Panc1 (cell line): ENCODE results near the gene TPD52L1. TPM values are rescaled to one million over a fixed set of nuclear protein-coding genes. Genes with fewer than 3 reads are reported as not detected.

Experiments
- ATAC-seq: fragments of 200-7000 bp; cut with Tn5 transposase; 2 replicates; pipeline ENCODE4 v1.9.1; 2020; ENCODE audit warnings: mild to moderate bottlenecking, moderate library complexity
- BruUV-seq: library from RNA; stranded (reverse); fragments of 400-500 nt; replicated peaks from 2 replicates; lab custom pipeline; 2021; lab: Mats Ljungman, UMichigan
- CTCF ChIA-PET: fragments of 300-600 bp; sonication (Branson Sonifier 250); formaldehyde crosslinking; loops from one replicate; lab custom pipeline; 2022; ENCODE audit warnings: antibody characterized with exemption; lab: Charles Lee
- POLR2A ChIA-PET: fragments of 300-600 bp; sonication (Branson Sonifier 250); formaldehyde crosslinking; loops from one replicate; lab custom pipeline; 2022; ENCODE audit warnings: antibody characterized with exemption; lab: Charles Lee
- DNase-seq: peaks from one replicate; pipeline ENCODE4 v3.0.0-alpha.2; 2010; ENCODE audit warnings: low read depth, low spot score
- H3K27ac ChIP-seq: 2 replicates; pipeline ENCODE4 v1.5.1; 2011; ENCODE audit warnings: mild to moderate bottlenecking, low read length, inconsistent platforms
- H3K27me3 ChIP-seq: fragments of 200-500 bp; sonication (Bioruptor generic); 2 replicates; pipeline ENCODE4 v1.6.0; 2014; ENCODE audit warnings: low read length, inconsistent platforms; ENCODE audit not compliant: control insufficient read depth, insufficient read depth
- H3K36me3 ChIP-seq: fragments of 200-500 bp; sonication (Bioruptor generic); 2 replicates; pipeline ENCODE4 v1.5.1; 2014; ENCODE audit warnings: inconsistent platforms, mild to moderate bottlenecking, low read length, moderate library complexity; ENCODE audit not compliant: control insufficient read depth, insufficient read depth
- H3K4me1 ChIP-seq: 2 replicates; pipeline ENCODE4 v1.5.1; 2011; ENCODE audit warnings: inconsistent platforms, mild to moderate bottlenecking, low read length, moderate library complexity; ENCODE audit not compliant: control insufficient read depth, insufficient read depth
- H3K4me3 ChIP-seq, 2 experiments: 2 replicates each; pipeline ENCODE4 v1.5.1; 2011 to 2012; ENCODE audit warnings: low read depth in 2 of 2, low read length in 2 of 2, mild to moderate bottlenecking in 2 of 2, inconsistent platforms in 1 of 2, moderate library complexity in 1 of 2
- H3K9me3 ChIP-seq: fragments of 200-500 bp; sonication (Bioruptor generic); 2 replicates; pipeline ENCODE4 v1.5.1; 2014; ENCODE audit warnings: low read depth, mild to moderate bottlenecking, inconsistent platforms, low read length, moderate library complexity; ENCODE audit not compliant: control insufficient read depth, insufficient read depth
- CTCF ChIP-seq: fragments of 450-650 bp; IDR thresholded peaks from 2 replicates; pipeline ENCODE4 v1.5.1; 2017; ENCODE audit warnings: mild to moderate bottlenecking
- POLR2AphosphoS5 ChIP-seq: IDR thresholded peaks from 2 replicates; pipeline ENCODE4 v1.6.1; 2012; ENCODE audit warnings: mild to moderate bottlenecking, low read depth, low read length, moderate library complexity
- REST ChIP-seq, 2 experiments: IDR thresholded peaks; 2 replicates each; pipeline ENCODE4 v1.6.1; 2011 to 2012; ENCODE audit warnings: low read depth in 2 of 2, control low read depth in 1 of 2, low read length in 1 of 2, mild to moderate bottlenecking in 1 of 2, moderate library complexity in 1 of 2; ENCODE audit not compliant: insufficient read depth in 1 of 2
- SIN3A ChIP-seq: IDR thresholded peaks from 2 replicates; pipeline ENCODE4 v1.6.1; 2012; ENCODE audit warnings: low read depth, mild to moderate bottlenecking, low read length, moderate library complexity, borderline replicate concordance; ENCODE audit not compliant: insufficient read depth
- TCF7L2 ChIP-seq: IDR thresholded peaks from 2 replicates; pipeline ENCODE4 v1.6.1; 2011; ENCODE audit warnings: mild to moderate bottlenecking, low read depth, low read length, inconsistent platforms
- in situ Hi-C: cut with HindIII; loops from 2 replicates; pipeline ENCODE4 v1.10.0; 2016; ENCODE audit warnings: low sequenced_read_pairs, low pct_unique_long_range_greater_than_20kb
- intact Hi-C: fragments of 100-400 bp; cut with micrococcal nuclease; formaldehyde crosslinking; loops from one replicate; pipeline ENCODE4 v1.10.0; 2022; ENCODE audit not compliant: unreplicated experiment
- total RNA-seq: library from RNA; stranded (reverse); gene quantifications from one replicate; pipeline ENCODE4 v1.2.1, GENCODE V29; 2021; ENCODE audit not compliant: unreplicated experiment

TPD52L1 gene
- total RNA-seq, 1 experiment from 2014 or later: 2.9 TPM

GRCh38 chr6:125183391-125183790 is 29.8 kb downstream of the TPD52L1 start:
- in situ Hi-C loops (no loop called here), intact Hi-C loops (no loop called here)
- no peak for TF ChIP-seq POLR2AphosphoS5
- no peak for TF ChIP-seq CTCF
- no peak for TF ChIP-seq REST (IDR thresholded peaks at IDR 0.05; ENCODE audit: insufficient read depth in 1 of 2, low read depth in 2 of 2, low read length in 1 of 2)
- TF ChIP-seq SIN3A: no peak
- no peak for TF ChIP-seq TCF7L2
- ChIA-PET CTCF (interaction anchor here (0.6 kb wide), 1 partner anchor 9 kb away, joined by 3 read pairs; no protein-coding TSS in a partner anchor), POLR2A (no interaction called here)
- peaks cover 2% of the 10 kb centered on the region; the same call in 1 of the 2 replicates for H3K27me3 ChIP-seq
- no TSS peak for BruUV-seq
- no peak overlapping the region for H3K27ac ChIP-seq
- no peaks in the 10 kb centered on the region for H3K36me3 ChIP-seq
- no peaks in the 10 kb centered on the region for H3K4me1 ChIP-seq
- H3K4me3 ChIP-seq: no peak overlapping the region
- ATAC-seq: no peak
- no peaks in the 10 kb centered on the region for H3K9me3 ChIP-seq
- DNase-seq: no peak

- intact Hi-C loops (no loop called here), in situ Hi-C loops (no loop called here)
- BruUV-seq: no TSS peak
- TF ChIP-seq SIN3A: no peak
- no peak for TF ChIP-seq TCF7L2
- TF ChIP-seq CTCF: no peak
- no peak for TF ChIP-seq REST (IDR thresholded peaks at IDR 0.05; ENCODE audit: insufficient read depth in 1 of 2, low read depth in 2 of 2, low read length in 1 of 2)
- TF ChIP-seq POLR2AphosphoS5: no peak
- ChIA-PET CTCF (interaction anchor here (0.7 kb wide), 1 partner anchor 565 kb away, joined by 4 read pairs; no protein-coding TSS in a partner anchor), POLR2A (no interaction called here)
- Histone ChIP-seq H3K27me3 (peaks cover 2% of the 10 kb centered on the region; the same call in 1 of the 2 replicates), H3K36me3 (no peaks in the 10 kb centered on the region), H3K4me3 (no peak overlapping the region), H3K27ac (no peak overlapping the region), H3K4me1 (no peaks in the 10 kb centered on the region), H3K9me3 (no peaks in the 10 kb centered on the region)
- ATAC-seq: no peak
- DNase-seq: no peak
Observed at GRCh38 chr6:125188037-125188436, 34.5 kb downstream of the TPD52L1 start.
